Endothelial cell of umbilical vein (primary cell): Measurements from ENCODE around the gene HES6.

ENCODE experiments used
- EZH2 ChIP-seq: IDR thresholded peaks from 2 replicates; pipeline ENCODE4 v1.6.1; 2012; ENCODE audit warnings: borderline replicate concordance, low read depth, mild to moderate bottlenecking, moderate library complexity, low read length, inconsistent platforms; ENCODE audit not compliant: severe bottlenecking
- GATA2 ChIP-seq: IDR thresholded peaks from 2 replicates; pipeline ENCODE4 v1.7.0; 2011; ENCODE audit warnings: low read depth, mild to moderate bottlenecking, moderate library complexity, mixed read lengths, low read length; ENCODE audit not compliant: insufficient read length, insufficient read depth
- POLR2AphosphoS5 ChIP-seq: IDR thresholded peaks from 2 replicates; pipeline ENCODE4 v1.6.1; 2012; ENCODE audit warnings: low read depth, mild to moderate bottlenecking, control low read depth, low read length, moderate library complexity; ENCODE audit not compliant: insufficient read depth
- TF ChIP-seq, protein P1 (sequence below), 2 donors: IDR thresholded peaks; 1 replicate in 1 of 2; 2 replicates in 1 of 2; pipeline ENCODE4 v1.5.1; 2011; ENCODE audit warnings: low read length in 2 of 2, mild to moderate bottlenecking in 2 of 2, moderate library complexity in 2 of 2, control low read depth in 1 of 2, inconsistent platforms in 1 of 2, low read depth in 1 of 2; ENCODE audit not compliant: insufficient read depth in 1 of 2; ENCODE audit errors: extremely low read depth in 1 of 2

- TF ChIP-seq, protein P1, sequence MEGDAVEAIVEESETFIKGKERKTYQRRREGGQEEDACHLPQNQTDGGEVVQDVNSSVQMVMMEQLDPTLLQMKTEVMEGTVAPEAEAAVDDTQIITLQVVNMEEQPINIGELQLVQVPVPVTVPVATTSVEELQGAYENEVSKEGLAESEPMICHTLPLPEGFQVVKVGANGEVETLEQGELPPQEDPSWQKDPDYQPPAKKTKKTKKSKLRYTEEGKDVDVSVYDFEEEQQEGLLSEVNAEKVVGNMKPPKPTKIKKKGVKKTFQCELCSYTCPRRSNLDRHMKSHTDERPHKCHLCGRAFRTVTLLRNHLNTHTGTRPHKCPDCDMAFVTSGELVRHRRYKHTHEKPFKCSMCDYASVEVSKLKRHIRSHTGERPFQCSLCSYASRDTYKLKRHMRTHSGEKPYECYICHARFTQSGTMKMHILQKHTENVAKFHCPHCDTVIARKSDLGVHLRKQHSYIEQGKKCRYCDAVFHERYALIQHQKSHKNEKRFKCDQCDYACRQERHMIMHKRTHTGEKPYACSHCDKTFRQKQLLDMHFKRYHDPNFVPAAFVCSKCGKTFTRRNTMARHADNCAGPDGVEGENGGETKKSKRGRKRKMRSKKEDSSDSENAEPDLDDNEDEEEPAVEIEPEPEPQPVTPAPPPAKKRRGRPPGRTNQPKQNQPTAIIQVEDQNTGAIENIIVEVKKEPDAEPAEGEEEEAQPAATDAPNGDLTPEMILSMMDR (IDR thresholded peaks at IDR 0.05; ENCODE audit: extremely low read depth in 1 of 2, insufficient read depth in 1 of 2, low read depth in 1 of 2, low read length in 2 of 2), result no peak
- TF ChIP-seq POLR2AphosphoS5 (no peak), EZH2 (no peak), GATA2 (no peak)
Measured at GRCh38 chr2:238259061-238260020, 19.5 kb upstream of the HES6 start.
